ENCODE results near the gene SUV39H1. TPM values are rescaled to one million over a fixed set of nuclear protein-coding genes. Genes with fewer than 3 reads are reported as not detected.
"Not testable (repeated sequence)": the region's sequence is repeated elsewhere in the genome, so short reads cannot be mapped to it uniquely, and the experiment has no call there.

SUV39H1 gene
- total RNA-seq, 1 donor from 2014 or later = 2.6 TPM

DNA sequence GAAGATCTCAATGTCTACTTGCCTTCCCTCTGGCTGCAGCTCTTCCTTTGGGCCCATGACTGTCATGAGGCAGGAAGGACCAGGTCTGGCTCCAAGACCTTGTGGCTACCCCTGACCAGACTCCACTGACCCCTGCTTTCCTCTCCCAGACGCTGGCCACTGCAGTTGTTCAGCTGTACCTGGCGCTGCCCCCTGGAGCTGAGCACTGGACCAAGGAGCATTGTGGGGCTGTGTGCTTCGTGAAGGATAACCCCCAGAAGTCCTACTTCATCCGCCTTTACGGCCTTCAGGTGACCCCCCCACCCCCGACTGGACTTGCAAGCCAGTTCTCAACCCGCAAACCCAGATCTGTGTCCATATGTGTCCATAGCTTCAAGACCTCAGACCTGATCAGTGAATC is 12.4 kb upstream of the SUV39H1 start:
- no peaks in the 10 kb centered on the region for H3K4me1 ChIP-seq (ENCODE audit: control insufficient read depth in 3 of 3, insufficient read depth in 3 of 3, low read length in 3 of 3)
- no peaks in the 10 kb centered on the region for H3K36me3 ChIP-seq (ENCODE audit: control insufficient read depth in 3 of 3, insufficient read depth in 3 of 3, low read length in 3 of 3)
- no peaks in the 10 kb centered on the region for H3K9me3 ChIP-seq (ENCODE audit: control insufficient read depth in 3 of 3, low read length in 3 of 3)
- H3K27ac ChIP-seq (ENCODE audit: low read depth, low read length) = no peak overlapping the region
- H3K4me3 ChIP-seq (ENCODE audit: low read length in 3 of 3) = peak overlapping the region in 1 of 3 donors; percentile 27
- no peak overlapping the region for H3K9ac ChIP-seq (ENCODE audit: low read depth in 1 of 3, low read length in 3 of 3)
- H3K27me3 ChIP-seq (ENCODE audit: control insufficient read depth in 3 of 3, insufficient read depth in 3 of 3, low read length in 3 of 3) = peaks cover 0 to 21% (median 9%) of the 10 kb centered on the region in 3 donors

DNA sequence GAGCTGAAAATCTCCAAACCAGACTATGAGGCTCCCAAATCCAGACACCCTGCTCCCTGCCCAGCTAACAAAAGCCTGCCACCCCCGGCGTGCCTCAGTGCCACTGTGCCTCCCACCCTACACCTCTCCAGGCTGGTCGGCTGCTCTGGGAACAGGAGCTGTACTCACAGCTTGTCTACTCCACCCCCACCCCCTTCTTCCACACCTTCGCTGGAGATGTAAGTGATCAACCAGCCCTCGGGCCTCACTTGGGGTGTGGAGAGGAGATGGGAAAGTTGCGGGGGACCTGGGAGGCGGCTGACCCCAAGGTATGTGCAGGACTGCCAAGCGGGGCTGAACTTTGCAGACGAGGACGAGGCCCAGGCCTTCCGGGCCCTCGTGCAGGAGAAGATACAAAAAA is 11.1 kb upstream of the SUV39H1 start:
- H3K36me3 ChIP-seq (ENCODE audit: control insufficient read depth in 3 of 3, insufficient read depth in 3 of 3, low read length in 3 of 3) = no peaks in the 10 kb centered on the region
- no peak overlapping the region for H3K9ac ChIP-seq (ENCODE audit: low read depth in 1 of 3, low read length in 3 of 3)
- no peaks in the 10 kb centered on the region for H3K4me1 ChIP-seq (ENCODE audit: control insufficient read depth in 3 of 3, insufficient read depth in 3 of 3, low read length in 3 of 3)
- H3K9me3 ChIP-seq (ENCODE audit: control insufficient read depth in 3 of 3, low read length in 3 of 3) = no peaks in the 10 kb centered on the region
- no peak overlapping the region for H3K27ac ChIP-seq (ENCODE audit: low read depth, low read length)
- H3K4me3 ChIP-seq (ENCODE audit: low read length in 3 of 3) = no peak overlapping the region
- H3K27me3 ChIP-seq (ENCODE audit: control insufficient read depth in 3 of 3, insufficient read depth in 3 of 3, low read length in 3 of 3) = peaks cover 0 to 21% (median 9%) of the 10 kb centered on the region in 3 donors

DNA sequence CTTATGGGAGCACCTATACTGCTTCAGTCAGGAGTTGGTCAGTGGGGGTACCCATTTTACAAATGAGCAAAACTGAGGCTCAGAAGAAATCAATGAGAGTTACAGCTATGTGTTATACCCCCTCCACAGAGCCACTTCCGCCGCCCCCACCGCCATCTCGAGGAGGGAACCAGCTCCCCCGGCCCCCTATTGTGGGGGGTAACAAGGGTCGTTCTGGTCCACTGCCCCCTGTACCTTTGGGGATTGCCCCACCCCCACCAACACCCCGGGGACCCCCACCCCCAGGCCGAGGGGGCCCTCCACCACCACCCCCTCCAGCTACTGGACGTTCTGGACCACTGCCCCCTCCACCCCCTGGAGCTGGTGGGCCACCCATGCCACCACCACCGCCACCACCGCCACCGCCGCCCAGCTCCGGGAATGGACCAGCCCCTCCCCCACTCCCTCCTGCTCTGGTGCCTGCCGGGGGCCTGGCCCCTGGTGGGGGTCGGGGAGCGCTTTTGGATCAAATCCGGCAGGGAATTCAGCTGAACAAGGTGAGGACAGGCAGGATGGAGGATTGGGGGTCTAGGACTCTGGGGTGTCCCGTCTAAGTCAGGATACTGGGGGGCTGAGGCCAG is 7.9 kb upstream of the SUV39H1 start:
- Histone ChIP-seq H3K9me3 (ENCODE audit: control insufficient read depth in 3 of 3, low read length in 3 of 3) (no peaks in the 10 kb centered on the region), H3K36me3 (ENCODE audit: control insufficient read depth in 3 of 3, insufficient read depth in 3 of 3, low read length in 3 of 3) (no peaks in the 10 kb centered on the region), H3K27me3 (ENCODE audit: control insufficient read depth in 3 of 3, insufficient read depth in 3 of 3, low read length in 3 of 3) (peaks cover 0 to 25% (median 9%) of the 10 kb centered on the region in 3 donors), H3K4me1 (ENCODE audit: control insufficient read depth in 3 of 3, insufficient read depth in 3 of 3, low read length in 3 of 3) (no peaks in the 10 kb centered on the region), H3K27ac (ENCODE audit: low read depth, low read length) (no peak overlapping the region), H3K4me3 (ENCODE audit: low read length in 3 of 3) (no peak overlapping the region), H3K9ac (ENCODE audit: low read depth in 1 of 3, low read length in 3 of 3) (no peak overlapping the region)

DNA sequence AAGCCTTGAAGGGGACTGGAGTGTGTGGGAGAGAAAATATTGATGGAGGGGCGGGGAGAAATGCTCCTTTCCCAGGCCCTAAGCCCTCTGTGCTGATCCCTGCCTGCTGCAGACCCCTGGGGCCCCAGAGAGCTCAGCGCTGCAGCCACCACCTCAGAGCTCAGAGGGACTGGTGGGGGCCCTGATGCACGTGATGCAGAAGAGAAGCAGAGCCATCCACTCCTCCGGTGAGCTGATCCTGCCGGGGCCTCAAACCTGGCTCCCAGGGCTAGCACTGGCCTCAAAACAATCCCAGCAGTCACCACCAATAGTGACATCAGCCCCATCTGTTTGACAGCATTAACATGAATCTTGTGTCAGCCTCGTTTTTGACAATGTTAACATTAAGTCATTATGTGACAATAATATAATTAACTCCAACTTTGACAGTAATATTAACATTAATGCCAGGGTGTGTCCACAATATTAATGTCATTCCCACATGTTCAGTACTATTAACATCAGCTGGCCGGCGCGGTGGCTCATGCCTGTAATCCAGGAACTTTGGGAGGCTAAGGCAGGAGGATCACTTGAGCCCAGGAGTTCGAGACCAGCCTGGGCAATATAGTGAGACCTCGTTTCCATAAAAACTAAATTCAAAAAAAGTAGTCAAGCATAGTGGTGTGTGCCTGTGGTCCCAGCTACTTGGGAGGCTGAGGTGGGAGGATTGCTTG is 7.2 kb upstream of the SUV39H1 start:
- H3K9ac ChIP-seq (ENCODE audit: low read depth in 1 of 3, low read length in 3 of 3) = no peak overlapping the region
- H3K27me3 ChIP-seq (ENCODE audit: control insufficient read depth in 3 of 3, insufficient read depth in 3 of 3, low read length in 3 of 3) = peaks cover 0 to 21% (median 9%) of the 10 kb centered on the region in 3 donors
- H3K4me3 ChIP-seq (ENCODE audit: low read length in 3 of 3) = no peak overlapping the region
- no peak overlapping the region for H3K27ac ChIP-seq (ENCODE audit: low read depth, low read length)
- H3K36me3 ChIP-seq (ENCODE audit: control insufficient read depth in 3 of 3, insufficient read depth in 3 of 3, low read length in 3 of 3) = no peaks in the 10 kb centered on the region
- H3K9me3 ChIP-seq (ENCODE audit: control insufficient read depth in 3 of 3, low read length in 3 of 3) = no peaks in the 10 kb centered on the region
- no peaks in the 10 kb centered on the region for H3K4me1 ChIP-seq (ENCODE audit: control insufficient read depth in 3 of 3, insufficient read depth in 3 of 3, low read length in 3 of 3)

DNA sequence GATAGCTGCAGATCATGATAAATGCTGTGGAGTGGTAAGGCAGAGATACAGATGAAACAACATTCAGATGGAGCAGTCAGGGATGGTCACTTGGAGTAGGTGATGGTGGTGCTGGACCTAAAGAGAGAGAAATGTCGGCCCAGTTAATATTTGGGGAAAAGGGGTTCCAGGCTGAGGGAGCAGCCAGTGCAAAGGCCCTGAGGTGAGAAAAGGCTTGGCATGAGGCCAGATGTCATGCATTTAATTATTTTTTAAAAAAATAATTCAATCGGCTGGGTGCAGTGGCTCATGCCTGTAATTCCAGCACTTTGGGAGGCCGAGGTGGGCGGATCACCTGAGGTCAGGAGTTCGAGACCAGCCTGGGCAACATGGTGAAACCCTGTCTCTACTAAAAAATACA is 4.8 kb upstream of the SUV39H1 start:
- Histone ChIP-seq H3K4me1 (ENCODE audit: control insufficient read depth in 3 of 3, insufficient read depth in 3 of 3, low read length in 3 of 3) (peaks cover 6 to 12% (median 10%) of the 10 kb centered on the region in 3 donors), H3K27me3 (ENCODE audit: control insufficient read depth in 3 of 3, insufficient read depth in 3 of 3, low read length in 3 of 3) (peaks cover 0 to 12% (median 4%) of the 10 kb centered on the region in 3 donors)
- H3K4me3 ChIP-seq (ENCODE audit: low read length in 3 of 3); H3K27ac ChIP-seq (ENCODE audit: low read depth, low read length); H3K9me3 ChIP-seq (ENCODE audit: control insufficient read depth in 3 of 3, low read length in 3 of 3); H3K9ac ChIP-seq (ENCODE audit: low read depth in 1 of 3, low read length in 3 of 3); H3K36me3 ChIP-seq (ENCODE audit: control insufficient read depth in 3 of 3, insufficient read depth in 3 of 3, low read length in 3 of 3): not testable (repeated sequence)

DNA sequence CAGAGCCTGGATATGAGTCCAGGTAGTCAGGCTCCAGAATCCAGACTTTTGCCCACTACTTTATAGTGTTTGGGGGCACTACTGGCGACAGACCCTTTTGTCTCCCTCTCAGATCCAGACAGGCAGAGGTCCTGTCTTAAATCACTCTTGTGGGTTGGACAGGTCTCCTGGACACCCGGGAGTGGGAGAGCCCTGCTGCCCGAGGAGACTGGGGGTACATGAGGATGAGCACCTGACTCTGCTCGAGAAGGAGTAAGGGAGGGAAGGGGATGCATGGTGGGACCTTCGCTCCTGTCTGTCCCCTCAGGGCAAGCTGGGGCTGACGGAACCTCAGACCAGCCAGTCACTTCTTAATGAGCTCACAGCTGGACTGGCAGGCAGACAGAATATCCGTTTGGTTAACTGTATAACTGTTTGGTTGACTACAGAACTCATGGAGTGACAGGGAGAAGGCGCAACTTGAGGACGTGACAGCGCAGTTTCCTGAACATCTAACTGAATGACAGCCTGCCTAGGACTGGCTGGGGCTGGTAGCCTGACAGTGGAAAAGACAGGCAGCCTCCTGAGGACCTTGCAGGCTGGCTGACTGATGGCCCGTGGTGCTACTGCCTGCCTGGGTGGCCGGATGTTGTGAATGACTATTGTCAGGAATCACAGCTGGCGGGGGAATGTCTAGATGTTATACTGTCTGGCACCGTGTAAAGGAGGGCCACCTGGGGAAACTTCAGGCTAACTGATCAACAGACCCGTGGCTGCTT is 1.6 kb upstream of the SUV39H1 start:
- peak overlapping the region; percentile 92 for H3K27ac ChIP-seq (ENCODE audit: low read depth, low read length)
- peaks cover 0 to 4% (median 0%) of the 10 kb centered on the region in 3 donors for H3K27me3 ChIP-seq (ENCODE audit: control insufficient read depth in 3 of 3, insufficient read depth in 3 of 3, low read length in 3 of 3)
- H3K4me3 ChIP-seq (ENCODE audit: low read length in 3 of 3) = peak overlapping the region in 2 of 3 donors; percentile 76 to 88
- H3K36me3 ChIP-seq (ENCODE audit: control insufficient read depth in 3 of 3, insufficient read depth in 3 of 3, low read length in 3 of 3) = peaks cover 0 to 3% (median 0%) of the 10 kb centered on the region in 3 donors
- H3K4me1 ChIP-seq (ENCODE audit: control insufficient read depth in 3 of 3, insufficient read depth in 3 of 3, low read length in 3 of 3) = peaks cover 10 to 16% (median 15%) of the 10 kb centered on the region in 3 donors
- H3K9ac ChIP-seq (ENCODE audit: low read depth in 1 of 3, low read length in 3 of 3) = peak overlapping the region; percentile 87 to 91 (median 90)
- H3K9me3 ChIP-seq (ENCODE audit: control insufficient read depth in 3 of 3, low read length in 3 of 3) = no peaks in the 10 kb centered on the region

DNA sequence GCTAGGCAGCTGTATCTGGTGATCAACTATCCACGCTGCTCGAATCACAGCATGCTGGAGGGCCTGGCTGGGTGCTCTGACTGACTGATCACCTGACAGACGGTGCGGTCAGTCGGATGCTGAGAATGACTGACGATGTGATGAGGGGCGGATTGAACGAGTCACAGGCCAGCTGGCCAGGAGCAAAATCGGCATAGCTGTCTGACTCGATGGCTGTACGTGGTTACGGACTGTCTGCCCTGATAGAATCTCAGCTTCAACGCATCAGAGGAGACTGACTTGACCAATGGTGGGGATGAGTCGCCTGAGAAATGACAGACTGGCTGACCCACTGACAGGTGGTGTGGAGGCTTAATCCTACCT is 1.0 kb upstream of the SUV39H1 start:
- no peaks in the 10 kb centered on the region for H3K9me3 ChIP-seq (ENCODE audit: control insufficient read depth in 3 of 3, low read length in 3 of 3)
- H3K4me1 ChIP-seq (ENCODE audit: control insufficient read depth in 3 of 3, insufficient read depth in 3 of 3, low read length in 3 of 3) = peaks cover 10 to 16% (median 15%) of the 10 kb centered on the region in 3 donors
- peaks cover 3 to 5% (median 3%) of the 10 kb centered on the region in 3 donors for H3K36me3 ChIP-seq (ENCODE audit: control insufficient read depth in 3 of 3, insufficient read depth in 3 of 3, low read length in 3 of 3)
- H3K9ac ChIP-seq (ENCODE audit: low read depth in 1 of 3, low read length in 3 of 3) = peak overlapping the region; percentile 87 to 91 (median 90)
- H3K4me3 ChIP-seq (ENCODE audit: low read length in 3 of 3) = peak overlapping the region; percentile 71 to 88 (median 76)
- peaks cover 0 to 4% (median 0%) of the 10 kb centered on the region in 3 donors for H3K27me3 ChIP-seq (ENCODE audit: control insufficient read depth in 3 of 3, insufficient read depth in 3 of 3, low read length in 3 of 3)
- H3K27ac ChIP-seq (ENCODE audit: low read depth, low read length) = peak overlapping the region; percentile 92

DNA sequence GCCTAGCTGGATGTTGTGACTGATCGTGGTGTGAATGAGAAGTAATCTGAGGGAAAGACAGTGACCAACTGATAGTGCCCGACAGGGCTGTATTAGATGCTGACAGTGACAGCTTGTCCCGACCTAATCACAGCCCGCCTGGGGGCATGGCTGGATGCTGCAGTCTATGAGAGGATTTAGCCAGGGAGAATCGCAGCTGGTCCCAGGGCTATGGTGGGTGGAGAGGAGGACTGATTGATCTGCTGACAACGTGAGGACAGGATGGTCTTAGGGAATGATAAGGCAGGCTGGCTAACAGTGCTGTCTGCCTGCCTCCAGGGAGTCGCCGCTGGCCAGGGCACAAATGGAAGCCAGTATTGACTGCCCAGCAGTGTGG is 621 bp upstream of the SUV39H1 start:
- H3K36me3 ChIP-seq (ENCODE audit: control insufficient read depth in 3 of 3, insufficient read depth in 3 of 3, low read length in 3 of 3) = peaks cover 5 to 8% (median 7%) of the 10 kb centered on the region in 3 donors
- no peaks in the 10 kb centered on the region for H3K9me3 ChIP-seq (ENCODE audit: control insufficient read depth in 3 of 3, low read length in 3 of 3)
- H3K27me3 ChIP-seq (ENCODE audit: control insufficient read depth in 3 of 3, insufficient read depth in 3 of 3, low read length in 3 of 3) = peaks cover 0 to 1% (median 0%) of the 10 kb centered on the region in 3 donors
- H3K9ac ChIP-seq (ENCODE audit: low read depth in 1 of 3, low read length in 3 of 3) = peak overlapping the region; percentile 87 to 91 (median 90)
- H3K27ac ChIP-seq (ENCODE audit: low read depth, low read length) = peak overlapping the region; percentile 92
- H3K4me1 ChIP-seq (ENCODE audit: control insufficient read depth in 3 of 3, insufficient read depth in 3 of 3, low read length in 3 of 3) = peaks cover 10 to 16% (median 15%) of the 10 kb centered on the region in 3 donors
- H3K4me3 ChIP-seq (ENCODE audit: low read length in 3 of 3) = peak overlapping the region; percentile 71 to 88 (median 76)

DNA sequence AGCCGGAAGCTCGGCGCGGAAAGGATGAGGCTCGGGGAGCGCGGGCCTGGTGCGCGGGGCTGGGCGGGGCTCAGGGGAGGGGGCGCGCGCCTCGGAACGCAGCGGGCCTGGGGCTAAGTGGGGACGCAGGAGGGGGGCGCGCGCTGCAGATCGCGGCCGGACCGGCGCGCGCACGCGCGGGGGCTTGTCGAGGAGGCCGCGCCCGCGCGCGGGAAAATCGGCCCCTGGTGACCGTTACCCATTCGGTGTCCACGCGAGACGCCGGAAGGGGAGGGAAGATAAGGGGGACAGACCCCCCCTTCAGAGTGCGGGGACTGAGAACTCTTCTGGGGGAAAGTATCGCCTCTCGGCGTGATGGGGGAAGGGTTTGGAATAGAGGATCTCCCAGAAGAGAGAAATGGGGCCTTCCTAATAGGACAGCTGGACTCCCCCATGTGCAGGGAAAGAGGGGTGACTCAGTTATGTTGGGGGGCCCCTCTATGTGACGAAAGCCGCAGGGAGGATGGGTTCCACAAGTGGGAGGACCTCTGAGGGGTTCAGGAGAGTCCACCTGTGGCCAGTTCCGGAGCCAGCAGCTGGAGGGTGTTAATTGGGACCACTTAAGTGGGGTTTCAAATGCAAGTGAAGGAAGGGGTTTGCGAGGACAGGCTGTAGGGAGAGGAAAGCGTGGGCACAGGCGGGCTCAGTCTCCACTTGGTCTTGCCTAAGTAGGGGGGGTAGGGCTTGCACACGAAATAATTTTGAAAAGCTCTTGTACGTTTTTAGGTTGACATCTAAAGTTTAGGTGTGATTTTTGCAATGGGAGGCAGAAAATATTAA is 584 bp downstream of the SUV39H1 start:
- no peaks in the 10 kb centered on the region for H3K27me3 ChIP-seq (ENCODE audit: control insufficient read depth in 3 of 3, insufficient read depth in 3 of 3, low read length in 3 of 3)
- peaks cover 10 to 16% (median 15%) of the 10 kb centered on the region in 3 donors for H3K4me1 ChIP-seq (ENCODE audit: control insufficient read depth in 3 of 3, insufficient read depth in 3 of 3, low read length in 3 of 3)
- no peak overlapping the region for H3K27ac ChIP-seq (ENCODE audit: low read depth, low read length)
- peak overlapping the region; percentile 63 to 69 (median 65) for H3K4me3 ChIP-seq (ENCODE audit: low read length in 3 of 3)
- H3K36me3 ChIP-seq (ENCODE audit: control insufficient read depth in 3 of 3, insufficient read depth in 3 of 3, low read length in 3 of 3) = peaks cover 8 to 13% (median 12%) of the 10 kb centered on the region in 3 donors
- no peaks in the 10 kb centered on the region for H3K9me3 ChIP-seq (ENCODE audit: control insufficient read depth in 3 of 3, low read length in 3 of 3)
- H3K9ac ChIP-seq (ENCODE audit: low read depth in 1 of 3, low read length in 3 of 3) = peak overlapping the region; percentile 65 to 91 (median 87)

Measured in skeletal muscle tissue (tissue), 4 donors.